Right ventricle myocardium superior (tissue), 1 donor: ENCODE results near the gene WRAP73. TPM values are rescaled to one million over a fixed set of nuclear protein-coding genes. Genes with fewer than 3 reads are reported as not detected.

ENCODE experiments used
- ATAC-seq: fragments of 200-7000 bp; cut with Tn5 transposase; one replicate; pipeline ENCODE4 v1.9.1; 2020; ENCODE audit warnings: mild to moderate bottlenecking; ENCODE audit not compliant: poor library complexity
- DNase-seq: peaks from one replicate; pipeline ENCODE4 v3.0.0-alpha.2; 2020
- intact Hi-C: fragments of 100-400 bp; cut with DNase I; formaldehyde crosslinking; loops from one replicate; pipeline ENCODE4 v1.11.2; 2022
- total RNA-seq: library from RNA; stranded (reverse); fragmentation: NEBNext Ultra II Directional; extraction: Animal tissue kit (Norgen Biotek cat#: 25700); gene quantifications from one replicate; pipeline ENCODE4 v1.2.1, GENCODE V29; 2021
- donor health status: DM: no; HTN: yes; CAD: no; lungs with severe emphysema.

Gene WRAP73
- total RNA-seq, 1 donor from 2014 or later, result 10.0 TPM

- no peak for DNase-seq
- intact Hi-C loops, result no loop called here
- ATAC-seq, result no peak
Observed at GRCh38 chr1:3653286-3653618, 3.3 kb upstream of the WRAP73 start.

GRCh38 chr1:3652548-3653285 is 2.8 kb upstream of the WRAP73 start:
- ATAC-seq (no peak), DNase-seq (peak; percentile 38)
- intact Hi-C loops, result no loop called here

DNA sequence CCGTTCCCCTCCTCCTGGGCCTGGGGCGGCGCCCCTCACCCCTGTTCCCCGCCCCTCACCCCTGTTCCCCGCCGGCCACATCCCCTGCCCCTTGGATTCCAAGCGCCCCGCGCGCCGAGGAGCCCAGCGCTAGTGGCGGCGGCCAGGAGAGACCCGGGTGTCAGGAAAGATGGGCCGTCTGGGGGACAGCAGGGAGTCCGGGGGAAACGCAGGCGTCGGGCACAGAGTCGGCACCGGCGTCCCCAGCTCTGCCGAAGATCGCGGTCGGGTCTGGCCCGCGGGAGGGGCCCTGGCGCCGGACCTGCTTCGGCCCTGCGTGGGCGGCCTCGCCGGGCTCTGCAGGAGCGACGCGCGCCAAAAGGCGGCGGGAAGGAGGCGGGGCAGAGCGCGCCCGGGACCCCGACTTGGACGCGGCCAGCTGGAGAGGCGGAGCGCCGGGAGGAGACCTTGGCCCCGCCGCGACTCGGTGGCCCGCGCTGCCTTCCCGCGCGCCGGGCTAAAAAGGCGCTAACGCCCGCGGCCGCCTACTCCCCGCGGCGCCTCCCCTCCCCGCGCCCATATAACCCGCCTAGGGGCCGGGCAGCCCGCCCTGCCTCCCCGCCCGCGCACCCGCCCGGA is 2.1 kb upstream of the WRAP73 start, which contains the start of gene TP73:
Gene TP73, plus strand, starts transcription at position 587 of the 618 bp plus-strand sequence. CDS start 29,850 bp downstream, outside the sequence.
- ATAC-seq (no peak), DNase-seq (peak; percentile 40)
- intact Hi-C loops, result no loop called here

DNA sequence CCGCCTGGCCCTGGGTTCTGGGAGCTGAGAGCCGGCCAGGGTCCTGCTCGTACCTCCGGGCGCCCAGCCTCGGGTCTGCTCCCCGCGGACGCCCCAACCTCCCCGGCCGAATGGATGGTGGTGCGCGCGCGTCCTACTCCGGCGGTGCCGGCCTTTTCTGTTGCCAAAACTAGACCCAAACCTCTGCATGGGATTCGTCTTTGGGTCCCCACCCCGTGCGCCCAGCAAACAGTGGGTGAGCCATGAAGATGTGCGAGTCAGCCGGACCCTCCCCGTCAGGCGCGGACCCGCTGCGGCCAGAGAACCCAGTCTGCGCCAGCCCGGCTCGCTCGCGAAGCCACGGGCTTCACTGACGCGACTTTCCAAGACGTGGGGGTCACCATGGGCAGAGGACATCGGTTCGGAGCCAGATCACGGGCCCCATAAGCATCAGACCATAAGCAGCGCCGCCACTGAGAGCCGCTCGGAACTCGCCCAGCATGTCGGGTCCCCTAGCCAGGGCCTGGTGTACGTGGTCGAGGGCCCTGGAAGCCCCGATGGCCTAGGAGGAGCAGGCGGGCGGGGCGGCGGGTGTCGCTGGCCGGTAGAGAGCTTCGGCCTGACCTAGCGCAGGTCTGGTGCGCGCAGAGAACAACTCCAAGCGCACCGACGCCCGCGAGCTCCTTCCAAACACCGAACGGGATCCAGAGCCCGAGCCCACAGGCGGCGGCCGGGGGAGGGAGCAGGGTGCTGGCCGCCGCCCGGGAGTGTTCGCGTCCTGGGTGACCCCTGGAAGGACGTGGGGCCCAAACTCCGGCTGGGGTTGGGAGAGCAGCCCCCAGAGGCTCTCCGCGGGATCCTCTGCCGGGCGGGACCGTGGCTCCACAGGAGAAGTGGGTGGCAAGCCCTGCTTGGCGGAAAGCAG is 1.4 kb upstream of the WRAP73 start:
- peak; percentile 37 for DNase-seq
- intact Hi-C loops, result no loop called here
- ATAC-seq, result no peak

GRCh38 chr1:3650248-3651025 is 534 bp upstream of the WRAP73 start:
- ATAC-seq (no peak), DNase-seq (peak; percentile 34)
- intact Hi-C loops, result no loop called here

- intact Hi-C loops, result no loop called here
- ATAC-seq (no peak), DNase-seq (no peak)
Observed at GRCh38 chr1:3646596-3646995, 3.3 kb downstream of the WRAP73 start.

- ATAC-seq (no peak), DNase-seq (no peak)
- intact Hi-C loops, result no loop called here
Observed at GRCh38 chr1:3645666-3646355, 4.1 kb downstream of the WRAP73 start.

GRCh38 chr1:3645247-3645646 is 4.7 kb downstream of the WRAP73 start:
- DNase-seq (no peak), ATAC-seq (no peak)
- intact Hi-C loops, result no loop called here

- DNase-seq (no peak), ATAC-seq (no peak)
- intact Hi-C loops, result no loop called here
Observed at GRCh38 chr1:3644273-3644672, 5.6 kb downstream of the WRAP73 start.

DNA sequence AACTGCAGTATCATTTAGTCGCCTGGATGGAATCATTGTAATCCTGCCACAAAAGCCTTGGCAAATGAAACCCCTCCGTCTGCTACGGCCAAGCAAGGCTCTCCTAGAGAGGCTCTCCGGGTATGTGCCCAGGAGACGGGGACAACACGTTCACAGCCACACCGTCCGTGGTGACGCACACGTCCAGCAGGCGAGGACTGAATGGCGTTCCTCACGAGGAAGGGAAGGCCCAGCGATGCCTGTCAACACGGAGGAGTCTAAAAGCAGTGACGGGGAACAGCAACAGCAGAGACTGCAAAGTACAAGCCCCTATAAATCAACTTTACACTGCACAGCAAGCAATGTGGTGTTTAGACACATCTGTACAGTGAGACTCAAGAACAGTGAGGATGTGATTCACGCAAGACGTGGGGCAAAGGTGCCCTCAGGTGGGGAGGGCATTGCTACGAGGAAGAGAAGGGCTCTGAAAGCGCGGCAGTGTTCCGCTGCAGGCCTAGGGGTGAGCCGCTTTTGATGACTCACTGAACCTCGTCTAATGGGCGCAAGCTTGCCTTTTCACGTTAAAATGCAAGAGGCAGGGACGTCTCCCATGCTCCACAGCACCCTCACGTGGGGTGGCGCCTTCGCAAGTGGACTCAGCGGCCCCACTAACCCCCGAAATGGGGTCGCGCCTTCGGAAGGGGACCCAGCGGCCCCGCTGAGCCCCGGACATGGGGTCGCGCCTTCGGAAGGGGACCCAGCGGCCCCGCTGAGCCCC is 6.8 kb downstream of the WRAP73 start:
- no peak for ATAC-seq
- intact Hi-C loops, result no loop called here
- no peak for DNase-seq

GRCh38 chr1:3641816-3642215 is 8.1 kb downstream of the WRAP73 start:
- DNase-seq, result no peak
- ATAC-seq, result no peak
- intact Hi-C loops, result no loop called here

GRCh38 chr1:3641046-3641760 is 8.7 kb downstream of the WRAP73 start:
- no peak for ATAC-seq

DNA sequence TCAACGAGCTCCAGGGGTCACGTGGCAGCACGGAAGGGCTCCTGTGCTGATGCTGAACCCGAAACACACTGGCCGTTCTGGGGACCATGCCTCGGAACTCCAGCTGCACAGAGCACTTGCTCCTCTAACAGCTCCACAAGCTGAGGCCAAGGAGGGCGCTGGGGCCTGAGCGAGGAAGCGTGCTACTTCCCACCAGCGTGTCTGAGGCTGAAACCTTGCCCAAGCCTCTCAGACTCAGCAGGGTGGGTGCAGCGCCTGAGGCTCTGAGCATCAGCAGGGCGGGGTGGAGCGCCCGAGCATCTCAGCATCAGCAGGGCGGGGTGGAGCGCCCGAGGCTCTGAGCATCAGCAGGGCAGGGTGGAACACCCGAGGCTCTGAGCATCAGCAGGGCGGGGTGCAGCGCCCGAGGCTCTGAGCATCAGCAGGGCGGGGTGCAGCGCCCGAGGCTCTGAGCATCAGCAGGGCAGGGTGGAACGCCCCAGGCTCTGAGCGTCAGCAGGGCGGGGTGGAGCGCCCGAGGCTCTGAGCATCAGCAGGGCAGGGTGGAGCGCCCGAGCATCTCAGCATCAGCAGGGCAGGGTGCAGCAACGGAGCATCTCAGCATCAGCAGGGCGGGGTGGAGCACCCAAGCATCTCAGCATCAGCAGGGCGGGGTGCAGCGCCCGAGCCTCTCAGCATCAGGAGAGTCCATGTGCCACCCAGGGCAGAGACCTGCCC is 9.6 kb downstream of the WRAP73 start:
- intact Hi-C loops, result no loop called here
- no peak for DNase-seq
- no peak for ATAC-seq

More at GRCh38 chr1:3641046-3641760, 8.7 kb downstream of the WRAP73 start:
- intact Hi-C loops, result no loop called here
- DNase-seq, result no peak

DNA sequence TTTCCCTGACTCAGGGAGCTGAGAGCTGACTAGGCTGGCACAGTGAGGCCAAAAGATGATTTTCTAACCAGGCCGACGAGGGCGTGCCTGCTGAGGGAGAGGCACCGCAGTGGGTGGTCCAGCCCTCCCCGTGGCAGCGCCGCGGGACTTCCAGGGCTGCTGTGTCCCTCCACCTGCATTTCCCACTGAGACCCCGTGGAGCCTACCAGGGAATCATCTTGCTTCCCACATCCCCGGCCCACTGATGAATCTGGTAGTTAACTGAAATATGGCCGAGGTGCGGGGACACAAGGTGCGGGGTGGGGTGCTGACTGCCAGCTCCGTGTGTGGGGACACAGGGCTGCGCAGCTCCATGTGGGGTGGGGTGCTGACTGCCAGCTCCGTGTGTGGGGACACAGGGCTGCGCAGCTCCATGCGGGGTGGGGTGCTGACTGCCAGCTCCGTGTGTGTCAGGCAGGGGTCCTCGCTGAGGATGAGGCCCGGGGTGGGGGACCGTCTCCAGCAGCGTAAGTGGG is 10.4 kb downstream of the WRAP73 start:
- intact Hi-C loops, result no loop called here
- ATAC-seq (no peak), DNase-seq (peak; percentile 18)

GRCh38 chr1:3638676-3639075 is 11.2 kb downstream of the WRAP73 start:
- no peak for DNase-seq
- intact Hi-C loops, result no loop called here

DNA sequence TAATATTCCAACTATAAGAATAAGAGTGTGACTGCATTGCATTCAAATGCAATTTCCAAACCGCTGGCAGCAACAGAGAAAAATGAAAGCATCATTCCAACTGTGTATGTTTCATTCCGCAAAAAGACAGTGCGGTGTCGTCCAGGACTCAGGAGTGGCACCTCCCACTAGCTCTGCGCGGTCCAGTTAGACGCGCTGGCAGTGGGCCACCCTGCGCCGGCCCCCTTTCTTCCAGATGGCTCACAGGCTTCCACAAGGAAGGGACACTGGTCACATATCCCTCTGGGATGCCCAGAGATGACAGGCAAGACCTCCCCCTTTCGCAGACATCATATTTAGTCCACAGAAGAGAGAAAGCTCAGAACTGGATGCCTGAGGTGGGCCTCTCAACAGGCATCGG is 11.9 kb downstream of the WRAP73 start:
- intact Hi-C loops, result no loop called here
- DNase-seq (peak; percentile 27), ATAC-seq (no peak)

More at GRCh38 chr1:3638676-3639075, 11.2 kb downstream of the WRAP73 start:
- no peak for ATAC-seq
